ENCODE results near the gene GBE1.

Gene GBE1

DNA sequence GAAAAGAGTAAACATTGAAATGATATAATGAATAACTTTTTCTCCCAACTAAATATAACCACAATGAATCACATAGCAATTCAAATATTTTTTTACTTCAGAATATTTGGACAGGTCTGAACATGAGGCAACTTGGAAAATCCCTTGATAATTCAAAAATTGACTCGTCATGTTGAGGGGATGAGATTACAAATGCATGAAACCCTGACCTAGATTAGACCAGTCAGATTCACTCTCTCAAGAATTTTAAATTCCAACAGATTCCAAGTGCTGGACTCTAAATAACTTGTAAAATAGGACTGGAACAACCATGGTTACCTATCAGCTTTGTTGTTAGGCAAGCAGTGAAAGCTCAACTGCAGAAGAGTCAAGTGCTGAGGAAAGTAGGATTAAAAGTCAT lies 317.5 kb downstream of the GBE1 start:
- no peak for TF ChIP-seq CTCF (IDR thresholded peaks at IDR 0.05; ENCODE audit: low read length, missing control alignments)
- no peak overlapping the region for H3K4me3 ChIP-seq (replicated peaks; ENCODE audit: low read depth, low read length)
- DNase-seq (ENCODE audit: low read depth), result peak; percentile 86

- no peak overlapping the region for H3K4me3 ChIP-seq (replicated peaks; ENCODE audit: low read depth, low read length)
- no peak for DNase-seq (ENCODE audit: low read depth)
- TF ChIP-seq CTCF (IDR thresholded peaks at IDR 0.05; ENCODE audit: low read length, missing control alignments), result no peak
Observed at GRCh38 chr3:81443457-81443782, 318.0 kb downstream of the GBE1 start.

- TF ChIP-seq CTCF (IDR thresholded peaks at IDR 0.05; ENCODE audit: low read length, missing control alignments), result no peak
- DNase-seq (ENCODE audit: low read depth), result no peak
- H3K4me3 ChIP-seq (replicated peaks; ENCODE audit: low read depth, low read length), result no peak overlapping the region
Observed at GRCh38 chr3:81442758-81443456, 318.5 kb downstream of the GBE1 start.

DNA sequence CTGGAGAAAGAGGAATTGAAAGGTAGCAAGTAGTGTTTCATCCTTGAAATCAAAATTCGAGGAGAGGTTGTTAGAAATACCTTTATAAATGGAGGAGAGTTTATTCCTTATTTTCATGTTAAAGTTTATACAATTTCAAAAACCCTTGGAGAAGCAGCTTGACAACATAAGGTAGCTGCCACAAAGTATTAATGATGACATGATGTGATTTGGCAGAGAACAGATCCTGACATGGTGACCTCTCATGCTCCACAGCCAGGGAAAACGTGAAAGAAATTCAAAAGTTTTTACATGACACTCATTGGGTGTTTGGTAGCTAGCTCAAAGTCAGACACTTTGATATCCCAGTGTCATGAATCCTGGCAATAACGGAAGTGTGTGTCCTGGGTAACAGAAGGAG lies 320.8 kb downstream of the GBE1 start:
- no peak for DNase-seq (ENCODE audit: low read depth)
- no peak overlapping the region for H3K4me3 ChIP-seq (replicated peaks; ENCODE audit: low read depth, low read length)
- TF ChIP-seq CTCF (IDR thresholded peaks at IDR 0.05; ENCODE audit: low read length, missing control alignments), result no peak

Data from fibroblast of pulmonary artery (primary cell).